RWPE2 (cell line): ENCODE results near the gene ADGRF1.

Source experiments
- ATAC-seq: fragments of 200-7000 bp; cut with Tn5 transposase; 3 replicates; pipeline ENCODE4 v1.9.1; 2021; ENCODE audit warnings: low read depth
- DNase-seq: peaks from one replicate; pipeline ENCODE4 v3.0.0-alpha.2; 2020; ENCODE audit warnings: low spot score
- H3K27ac ChIP-seq: fragments of 450-650 bp; 2 replicates; pipeline ENCODE4 v1.5.1; 2017; ENCODE audit warnings: mild to moderate bottlenecking; ENCODE audit not compliant: poor library complexity, severe bottlenecking
- H3K27me3 ChIP-seq: fragments of 250-450 bp; sonication (Bioruptor Pico); 2 replicates; pipeline ENCODE4 v1.5.1; 2021; ENCODE audit warnings: mild to moderate bottlenecking, moderate library complexity; ENCODE audit not compliant: insufficient read depth, poor library complexity, severe bottlenecking
- H3K36me3 ChIP-seq: fragments of 250-450 bp; sonication (Bioruptor Pico); 2 replicates; pipeline ENCODE4 v1.5.1; 2020; ENCODE audit warnings: low read depth, mild to moderate bottlenecking, moderate library complexity
- H3K4me1 ChIP-seq: fragments of 250-450 bp; sonication (Bioruptor Pico); 2 replicates; pipeline ENCODE4 v1.5.1; 2021; ENCODE audit warnings: mild to moderate bottlenecking, moderate library complexity; ENCODE audit not compliant: insufficient read depth, poor library complexity, severe bottlenecking
- H3K4me3 ChIP-seq: fragments of 250-450 bp; sonication (Bioruptor Pico); 2 replicates; pipeline ENCODE4 v1.5.1; 2021; ENCODE audit warnings: mild to moderate bottlenecking, moderate library complexity; ENCODE audit not compliant: severe bottlenecking
- H3K9me3 ChIP-seq: fragments of 250-450 bp; sonication (Bioruptor Pico); 2 replicates; pipeline ENCODE4 v1.5.1; 2021; ENCODE audit warnings: mild to moderate bottlenecking, moderate library complexity; ENCODE audit not compliant: severe bottlenecking
- CTCF ChIP-seq: fragments of 450-650 bp; IDR thresholded peaks from one replicate; pipeline ENCODE4 v1.5.1; 2017; ENCODE audit warnings: mild to moderate bottlenecking, moderate library complexity; ENCODE audit not compliant: poor library complexity, severe bottlenecking

The ADGRF1 gene

GRCh38 chr6:47019941-47020340, 22.2 kb downstream of the ADGRF1 start:
- no peak overlapping the region for H3K27ac ChIP-seq
- H3K9me3 ChIP-seq, result no peaks in the 10 kb centered on the region
- no peaks in the 10 kb centered on the region for H3K36me3 ChIP-seq
- no peak overlapping the region for H3K4me3 ChIP-seq
- no peak for TF ChIP-seq CTCF
- no peaks in the 10 kb centered on the region for H3K4me1 ChIP-seq
- no peak for DNase-seq
- ATAC-seq, result no peak
- no peaks in the 10 kb centered on the region for H3K27me3 ChIP-seq

GRCh38 chr6:47016909-47017308, 25.2 kb downstream of the ADGRF1 start:
- Histone ChIP-seq H3K27ac (no peak overlapping the region), H3K36me3 (no peaks in the 10 kb centered on the region), H3K27me3 (no peaks in the 10 kb centered on the region), H3K9me3 (no peaks in the 10 kb centered on the region), H3K4me3 (no peak overlapping the region), H3K4me1 (no peaks in the 10 kb centered on the region)
- ATAC-seq (no peak), DNase-seq (no peak)
- TF ChIP-seq CTCF, result no peak

- Histone ChIP-seq H3K4me3 (no peak overlapping the region), H3K36me3 (no peaks in the 10 kb centered on the region), H3K4me1 (no peaks in the 10 kb centered on the region), H3K9me3 (no peaks in the 10 kb centered on the region), H3K27ac (no peak overlapping the region), H3K27me3 (no peaks in the 10 kb centered on the region)
- ATAC-seq (no peak), DNase-seq (no peak)
- TF ChIP-seq CTCF, result no peak
Observed at GRCh38 chr6:47016261-47016660, 25.9 kb downstream of the ADGRF1 start.

- DNase-seq, result no peak
- no peaks in the 10 kb centered on the region for H3K36me3 ChIP-seq
- no peak for ATAC-seq
- TF ChIP-seq CTCF, result no peak
- H3K4me3 ChIP-seq, result no peak overlapping the region
- H3K9me3 ChIP-seq, result no peaks in the 10 kb centered on the region
- no peak overlapping the region for H3K27ac ChIP-seq
- no peaks in the 10 kb centered on the region for H3K4me1 ChIP-seq
- no peaks in the 10 kb centered on the region for H3K27me3 ChIP-seq
Observed at GRCh38 chr6:47014401-47014800, 27.7 kb downstream of the ADGRF1 start.

GRCh38 chr6:47009583-47009982, 32.5 kb downstream of the ADGRF1 start:
- Histone ChIP-seq H3K27ac (no peak overlapping the region), H3K9me3 (no peaks in the 10 kb centered on the region), H3K4me1 (no peaks in the 10 kb centered on the region), H3K27me3 (no peaks in the 10 kb centered on the region), H3K4me3 (no peak overlapping the region), H3K36me3 (no peaks in the 10 kb centered on the region)
- DNase-seq, result no peak
- TF ChIP-seq CTCF, result no peak
- no peak for ATAC-seq
